ENCODE data around the gene POU2AF1.

The POU2AF1 gene

GRCh38 chr11:111335549-111335948, 43.5 kb downstream of the POU2AF1 start:
- TF ChIP-seq, protein P1, sequence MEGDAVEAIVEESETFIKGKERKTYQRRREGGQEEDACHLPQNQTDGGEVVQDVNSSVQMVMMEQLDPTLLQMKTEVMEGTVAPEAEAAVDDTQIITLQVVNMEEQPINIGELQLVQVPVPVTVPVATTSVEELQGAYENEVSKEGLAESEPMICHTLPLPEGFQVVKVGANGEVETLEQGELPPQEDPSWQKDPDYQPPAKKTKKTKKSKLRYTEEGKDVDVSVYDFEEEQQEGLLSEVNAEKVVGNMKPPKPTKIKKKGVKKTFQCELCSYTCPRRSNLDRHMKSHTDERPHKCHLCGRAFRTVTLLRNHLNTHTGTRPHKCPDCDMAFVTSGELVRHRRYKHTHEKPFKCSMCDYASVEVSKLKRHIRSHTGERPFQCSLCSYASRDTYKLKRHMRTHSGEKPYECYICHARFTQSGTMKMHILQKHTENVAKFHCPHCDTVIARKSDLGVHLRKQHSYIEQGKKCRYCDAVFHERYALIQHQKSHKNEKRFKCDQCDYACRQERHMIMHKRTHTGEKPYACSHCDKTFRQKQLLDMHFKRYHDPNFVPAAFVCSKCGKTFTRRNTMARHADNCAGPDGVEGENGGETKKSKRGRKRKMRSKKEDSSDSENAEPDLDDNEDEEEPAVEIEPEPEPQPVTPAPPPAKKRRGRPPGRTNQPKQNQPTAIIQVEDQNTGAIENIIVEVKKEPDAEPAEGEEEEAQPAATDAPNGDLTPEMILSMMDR (IDR thresholded peaks at IDR 0.05; ENCODE audit: insufficient read depth, low read length, poor library complexity, severe bottlenecking) = no peak
- no peak overlapping the region for H3K4me3 ChIP-seq (replicated peaks; ENCODE audit: low read depth, low read length)
- H3K36me3 ChIP-seq (ENCODE audit: control insufficient read depth, insufficient read depth, low read length) = no peaks in the 10 kb centered on the region

GRCh38 chr11:111334532-111335502, 44.3 kb downstream of the POU2AF1 start:
- DNase-seq (ENCODE audit: extremely low read depth, insufficient read length) = no peak
- Histone ChIP-seq H3K27me3 (replicated peaks; ENCODE audit: control insufficient read depth, insufficient read depth, low read length) (no peaks in the 10 kb centered on the region), H3K4me3 (replicated peaks; ENCODE audit: low read depth, low read length) (no peak overlapping the region), H3K36me3 (ENCODE audit: control insufficient read depth, insufficient read depth, low read length) (no peaks in the 10 kb centered on the region)
- TF ChIP-seq, protein P1 (IDR thresholded peaks at IDR 0.05; ENCODE audit: insufficient read depth, low read length, poor library complexity, severe bottlenecking) = no peak

More at GRCh38 chr11:111335549-111335948, 43.5 kb downstream of the POU2AF1 start:
- H3K27me3 ChIP-seq (replicated peaks; ENCODE audit: control insufficient read depth, insufficient read depth, low read length) = no peaks in the 10 kb centered on the region
- DNase-seq (ENCODE audit: extremely low read depth, insufficient read length) = no peak

GRCh38 chr11:111331711-111332479, 47.2 kb downstream of the POU2AF1 start:
- H3K36me3 ChIP-seq (ENCODE audit: control insufficient read depth, insufficient read depth, low read length) = no peaks in the 10 kb centered on the region
- no peak for DNase-seq (ENCODE audit: extremely low read depth, insufficient read length)
- no peaks in the 10 kb centered on the region for H3K27me3 ChIP-seq (replicated peaks; ENCODE audit: control insufficient read depth, insufficient read depth, low read length)
- H3K4me3 ChIP-seq (replicated peaks; ENCODE audit: low read depth, low read length) = no peak overlapping the region
- TF ChIP-seq, protein P1 (IDR thresholded peaks at IDR 0.05; ENCODE audit: insufficient read depth, low read length, poor library complexity, severe bottlenecking) = no peak

DNA sequence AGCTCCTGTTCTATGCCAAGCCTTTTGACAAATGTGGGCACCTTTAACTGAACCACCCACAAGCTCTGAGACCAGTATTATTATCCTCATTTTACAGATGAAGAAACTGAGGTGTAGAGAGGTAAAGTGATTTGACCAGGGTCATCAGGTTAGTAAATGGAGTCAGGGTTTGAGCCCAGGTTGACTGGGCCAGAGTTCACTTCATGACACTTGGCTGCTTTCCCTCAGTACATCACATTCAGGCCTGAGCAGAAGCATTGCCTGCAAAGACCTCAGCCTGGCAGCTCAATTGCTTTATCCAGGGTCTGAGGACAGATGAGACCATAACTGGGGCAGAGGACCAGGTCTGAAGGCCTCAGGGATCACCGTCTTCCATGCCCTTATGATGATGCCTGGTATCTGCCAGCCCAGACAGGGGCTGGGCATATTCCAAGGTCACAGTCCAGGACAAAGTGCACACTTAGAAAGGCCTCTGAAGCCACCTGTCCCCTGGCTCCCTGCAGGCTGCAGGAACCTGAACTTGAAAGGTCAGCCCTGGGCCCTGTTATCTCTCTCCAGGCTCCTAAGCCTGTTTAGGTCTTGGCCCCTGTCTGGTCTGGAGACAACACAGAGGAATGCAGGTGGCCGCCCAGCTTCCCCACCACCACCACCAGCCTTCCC, 48.7 kb downstream of the POU2AF1 start:
- no peak for DNase-seq (ENCODE audit: extremely low read depth, insufficient read length)
- TF ChIP-seq, protein P1 (IDR thresholded peaks at IDR 0.05; ENCODE audit: insufficient read depth, low read length, poor library complexity, severe bottlenecking) = no peak
- Histone ChIP-seq H3K27me3 (replicated peaks; ENCODE audit: control insufficient read depth, insufficient read depth, low read length) (no peaks in the 10 kb centered on the region), H3K36me3 (ENCODE audit: control insufficient read depth, insufficient read depth, low read length) (no peaks in the 10 kb centered on the region), H3K4me3 (replicated peaks; ENCODE audit: low read depth, low read length) (no peak overlapping the region)

GRCh38 chr11:111329306-111330204, 49.5 kb downstream of the POU2AF1 start:
- no peaks in the 10 kb centered on the region for H3K36me3 ChIP-seq (ENCODE audit: control insufficient read depth, insufficient read depth, low read length)

More at GRCh38 chr11:111329306-111330204, 49.5 kb downstream of the POU2AF1 start:
- Histone ChIP-seq H3K27me3 (replicated peaks; ENCODE audit: control insufficient read depth, insufficient read depth, low read length) (no peaks in the 10 kb centered on the region), H3K4me3 (replicated peaks; ENCODE audit: low read depth, low read length) (no peak overlapping the region)
- TF ChIP-seq, protein P1 (IDR thresholded peaks at IDR 0.05; ENCODE audit: insufficient read depth, low read length, poor library complexity, severe bottlenecking) = no peak
- DNase-seq (ENCODE audit: extremely low read depth, insufficient read length) = no peak
